SU-DHL-6 (cell line): ENCODE results near the gene FYTTD1.

Experiments used
- H2AFZ ChIP-seq: fragments of 200-600 bp; sonication (generic); 2 replicates; pipeline ENCODE4 v1.6.1; 2014; ENCODE audit warnings: low read depth, mild to moderate bottlenecking, moderate library complexity, mixed read lengths, antibody characterized with exemption, low read length; ENCODE audit not compliant: severe bottlenecking
- H3F3A ChIP-seq: fragments of 200-600 bp; shearing (Covaris generic); 2 replicates; pipeline ENCODE4 v1.6.0; 2016; ENCODE audit warnings: antibody characterized with exemption, mild to moderate bottlenecking; ENCODE audit not compliant: insufficient read depth
- H3K27ac ChIP-seq: fragments of 200-600 bp; sonication (generic); 2 replicates; pipeline ENCODE4 v1.5.1; 2016; ENCODE audit warnings: low read depth, mild to moderate bottlenecking, low read length, moderate library complexity, mixed read lengths
- H3K27me3 ChIP-seq: fragments of 200-600 bp; sonication (generic), shearing (Covaris generic); 2 replicates; pipeline ENCODE4 v1.6.0; 2014; ENCODE audit warnings: mild to moderate bottlenecking, low read length
- H3K36me3 ChIP-seq: fragments of 200-600 bp; sonication (generic); 2 replicates; pipeline ENCODE4 v1.6.1; 2014; ENCODE audit warnings: mild to moderate bottlenecking, low read length, mixed read lengths
- H3K4me2 ChIP-seq: fragments of 300-600, 200-600 bp; shearing (Covaris generic), sonication (generic); 2 replicates; pipeline ENCODE4 v1.6.0; 2014; ENCODE audit warnings: low read length, low read depth, mild to moderate bottlenecking; ENCODE audit not compliant: poor library complexity, severe bottlenecking
- H3K4me3 ChIP-seq: fragments of 200-600 bp; sonication (generic); 2 replicates; pipeline ENCODE4 v1.5.1; 2014; ENCODE audit warnings: antibody characterized with exemption, low read length, mild to moderate bottlenecking, mixed read lengths; ENCODE audit not compliant: insufficient read depth, poor library complexity, severe bottlenecking
- H3K79me2 ChIP-seq: fragments of 200-600 bp; sonication (generic); 2 replicates; pipeline ENCODE4 v1.6.1; 2014; ENCODE audit warnings: mild to moderate bottlenecking, low read length, moderate library complexity; ENCODE audit not compliant: insufficient read depth
- H3K9ac ChIP-seq: fragments of 200-600 bp; sonication (generic); 2 replicates; pipeline ENCODE4 v1.7.0; 2014; ENCODE audit warnings: mild to moderate bottlenecking, low read length
- H3K9me2 ChIP-seq: fragments of 200-600 bp; sonication (generic); replicated peaks from 2 replicates; pipeline ENCODE4 v1.6.1; 2014; ENCODE audit warnings: low read length; ENCODE audit not compliant: insufficient read depth
- H3K9me3 ChIP-seq: fragments of 200-600 bp; sonication (generic); 2 replicates; pipeline ENCODE4 v1.6.1; 2014; ENCODE audit warnings: low read length, mixed read lengths; ENCODE audit not compliant: insufficient read depth
- H4K20me1 ChIP-seq: fragments of 200-600 bp; sonication (generic); 2 replicates; pipeline ENCODE4 v1.6.1; 2014; ENCODE audit warnings: low read depth, mild to moderate bottlenecking, antibody characterized with exemption, low read length, moderate library complexity, mixed read lengths
- CTCF ChIP-seq: fragments of 200-600 bp; sonication (generic); IDR thresholded peaks from one replicate; pipeline ENCODE4 v1.5.1; 2017; ENCODE audit warnings: antibody characterized with exemption, mild to moderate bottlenecking, low read length, moderate library complexity; ENCODE audit not compliant: insufficient read depth, poor library complexity, severe bottlenecking
- EZH2phosphoT487 ChIP-seq: fragments of 200-600 bp; sonication (generic), shearing (Covaris generic); conservative IDR thresholded peaks from 2 replicates; pipeline ENCODE4 v1.6.1; 2018; ENCODE audit warnings: mild to moderate bottlenecking, antibody characterized with exemption, low read length, moderate library complexity, mixed read lengths

Gene FYTTD1

GRCh38 chr3:197830967-197831313 lies 81.3 kb downstream of the FYTTD1 start:
- no peak overlapping the region for H2AFZ ChIP-seq
- H3K36me3 ChIP-seq: peaks cover 24% of the 10 kb centered on the region; the same call in 1 of the 2 replicates
- no peaks in the 10 kb centered on the region for H3F3A ChIP-seq
- H3K27ac ChIP-seq: no peak overlapping the region
- H3K4me3 ChIP-seq: no peak overlapping the region
- H3K9me2 ChIP-seq: no peaks in the 10 kb centered on the region
- H4K20me1 ChIP-seq: no peaks in the 10 kb centered on the region
- H3K9ac ChIP-seq: no peak overlapping the region
- H3K27me3 ChIP-seq: no peaks in the 10 kb centered on the region
- H3K79me2 ChIP-seq: no peaks in the 10 kb centered on the region
- TF ChIP-seq EZH2phosphoT487: no peak
- no peaks in the 10 kb centered on the region for H3K9me3 ChIP-seq
- H3K4me2 ChIP-seq: no peak overlapping the region

GRCh38 chr3:197833930-197834715 lies 84.4 kb downstream of the FYTTD1 start:
- Histone ChIP-seq H3K27me3 (no peaks in the 10 kb centered on the region), H3K9me2 (no peaks in the 10 kb centered on the region), H3K79me2 (no peaks in the 10 kb centered on the region), H3K27ac (no peak overlapping the region), H3K4me3 (no peak overlapping the region), H3K9me3 (no peaks in the 10 kb centered on the region), H3K9ac (no peak overlapping the region), H3K36me3 (peaks cover 28% of the 10 kb centered on the region; the same call in 1 of the 2 replicates), H2AFZ (no peak overlapping the region), H3K4me2 (no peak overlapping the region), H3F3A (no peaks in the 10 kb centered on the region), H4K20me1 (no peaks in the 10 kb centered on the region)
- no peak for TF ChIP-seq EZH2phosphoT487
- TF ChIP-seq CTCF: no peak

GRCh38 chr3:197835509-197835908 lies 85.8 kb downstream of the FYTTD1 start:
- no peaks in the 10 kb centered on the region for H3K79me2 ChIP-seq
- no peak overlapping the region for H2AFZ ChIP-seq
- H3K4me3 ChIP-seq: no peak overlapping the region
- H4K20me1 ChIP-seq: no peaks in the 10 kb centered on the region
- no peaks in the 10 kb centered on the region for H3K27me3 ChIP-seq
- H3K36me3 ChIP-seq: peaks cover 27% of the 10 kb centered on the region; the same call in 1 of the 2 replicates
- H3K9me2 ChIP-seq: no peaks in the 10 kb centered on the region
- no peak overlapping the region for H3K27ac ChIP-seq
- TF ChIP-seq CTCF (no peak), EZH2phosphoT487 (no peak)
- H3F3A ChIP-seq: no peaks in the 10 kb centered on the region
- H3K4me2 ChIP-seq: no peak overlapping the region
- no peak overlapping the region for H3K9ac ChIP-seq
- H3K9me3 ChIP-seq: no peaks in the 10 kb centered on the region

GRCh38 chr3:197836244-197836643 lies 86.6 kb downstream of the FYTTD1 start:
- Histone ChIP-seq H3K27ac (no peak overlapping the region), H3K27me3 (no peaks in the 10 kb centered on the region), H3K4me2 (no peak overlapping the region), H3K9ac (no peak overlapping the region), H3K36me3 (peaks cover 22% of the 10 kb centered on the region; the same call in 1 of the 2 replicates), H2AFZ (no peak overlapping the region), H3K9me2 (no peaks in the 10 kb centered on the region), H3K4me3 (no peak overlapping the region), H3K79me2 (no peaks in the 10 kb centered on the region), H3F3A (no peaks in the 10 kb centered on the region), H3K9me3 (no peaks in the 10 kb centered on the region), H4K20me1 (no peaks in the 10 kb centered on the region)
- TF ChIP-seq EZH2phosphoT487 (no peak), CTCF (no peak)
